IMR-90 (cell line): ENCODE results near the gene MIPEP. TPM values are rescaled to one million over a fixed set of nuclear protein-coding genes. Genes with fewer than 3 reads are reported as not detected.

ENCODE experiments used
- ATAC-seq: fragments of 200-7000 bp; cut with Tn5 transposase; 2 replicates; pipeline ENCODE4 v1.9.1; 2020; ENCODE audit warnings: low read depth, mild to moderate bottlenecking, moderate library complexity
- BruUV-seq: library from RNA; stranded (reverse); fragments of 400-500 nt; replicated peaks from 2 replicates; lab custom pipeline; 2021; lab: Mats Ljungman, UMichigan
- CTCF ChIA-PET: fragments of 300-600 bp; formaldehyde crosslinking; extraction: SDS; loops from one replicate; lab custom pipeline; 2021; ENCODE audit warnings: antibody characterized with exemption; lab: Yijun Ruan, JAX
- POLR2A ChIA-PET: fragments of 300-600 bp; sonication (Branson Sonifier 250); formaldehyde crosslinking; loops from one replicate; lab custom pipeline; 2022; ENCODE audit warnings: antibody characterized with exemption; ENCODE audit not compliant: unreplicated experiment; lab: Charles Lee
- DNase-seq: peaks from one replicate; pipeline ENCODE4 v3.0.0; 2013
- H2AFZ ChIP-seq: replicated peaks from 2 replicates; pipeline ENCODE3; 2013; ENCODE audit warnings: low read length, mild to moderate bottlenecking; ENCODE audit not compliant: poor library complexity
- H2AK5ac ChIP-seq: 2 replicates; pipeline ENCODE4 v1.6.1; 2013; ENCODE audit warnings: low read depth, low read length, inconsistent platforms
- H2AK9ac ChIP-seq: replicated peaks from 2 replicates; pipeline ENCODE3; 2013; ENCODE audit warnings: mild to moderate bottlenecking, low read depth, low read length, moderate library complexity; ENCODE audit not compliant: poor library complexity
- H2BK120ac ChIP-seq: 2 replicates; pipeline ENCODE4 v1.6.1; 2013; ENCODE audit warnings: low read depth, low read length, inconsistent platforms
- H2BK15ac ChIP-seq: 3 replicates; pipeline ENCODE4 v1.6.1; 2013; ENCODE audit warnings: low read depth, low read length, inconsistent platforms
- H2BK20ac ChIP-seq: 2 replicates; pipeline ENCODE4 v1.6.1; 2013; ENCODE audit warnings: low read depth, mild to moderate bottlenecking, inconsistent platforms, low read length, moderate library complexity
- H2BK5ac ChIP-seq: 2 replicates; pipeline ENCODE4 v1.6.1; 2013; ENCODE audit warnings: mild to moderate bottlenecking, low read depth, low read length, inconsistent platforms; ENCODE audit not compliant: poor library complexity, severe bottlenecking
- H3K14ac ChIP-seq: replicated peaks from 2 replicates; pipeline ENCODE4 v1.6.1; 2013; ENCODE audit warnings: low read depth, low read length, inconsistent platforms
- H3K18ac ChIP-seq: 2 replicates; pipeline ENCODE4 v1.6.1; 2013; ENCODE audit warnings: low read depth, low read length, control low read depth
- H3K23ac ChIP-seq: 2 replicates; pipeline ENCODE4 v1.6.1; 2013; ENCODE audit warnings: low read depth, low read length, inconsistent platforms
- H3K27ac ChIP-seq: 2 replicates; pipeline ENCODE4 v1.5.1; 2013; ENCODE audit warnings: mild to moderate bottlenecking, control low read depth, low read length; ENCODE audit not compliant: insufficient read depth
- H3K27me3 ChIP-seq: 2 replicates; pipeline ENCODE4 v1.6.1; 2013; ENCODE audit warnings: low read length; ENCODE audit not compliant: control insufficient read depth, insufficient read depth
- H3K36me3 ChIP-seq: 2 replicates; pipeline ENCODE4 v1.6.1; 2013; ENCODE audit warnings: low read length, mixed read lengths; ENCODE audit not compliant: control insufficient read depth, insufficient read depth
- H3K4ac ChIP-seq: 2 replicates; pipeline ENCODE4 v1.6.1; 2013; ENCODE audit warnings: low read depth, low read length, inconsistent platforms
- H3K4me1 ChIP-seq: 2 replicates; pipeline ENCODE4 v1.6.1; 2013; ENCODE audit warnings: low read length, mixed read lengths; ENCODE audit not compliant: control insufficient read depth, insufficient read depth
- H3K4me2 ChIP-seq: 2 replicates; pipeline ENCODE4 v1.6.1; 2013; ENCODE audit warnings: low read depth, mild to moderate bottlenecking, control low read depth, low read length, moderate library complexity
- H3K4me3 ChIP-seq: 2 replicates; pipeline ENCODE4 v1.5.1; 2013; ENCODE audit warnings: low read depth, mild to moderate bottlenecking, control low read depth, low read length, moderate library complexity; ENCODE audit not compliant: insufficient read depth
- H3K56ac ChIP-seq: 2 replicates; pipeline ENCODE4 v1.6.1; 2013; ENCODE audit warnings: low read length, inconsistent platforms; ENCODE audit not compliant: insufficient read depth; ENCODE audit errors: extremely low read depth
- H3K79me1 ChIP-seq, 2 experiments: 2 replicates each; pipeline ENCODE4 v1.6.1; 2013; ENCODE audit warnings: low read length in 2 of 2, inconsistent platforms in 1 of 2, low read depth in 1 of 2
- H3K9ac ChIP-seq: 2 replicates; pipeline ENCODE4 v1.6.1; 2013; ENCODE audit warnings: low read depth, low read length, control low read depth
- H3K9me1 ChIP-seq: 2 replicates; pipeline ENCODE4 v1.6.1; 2013; ENCODE audit warnings: low read length, inconsistent platforms; ENCODE audit not compliant: insufficient read depth
- H3K9me3 ChIP-seq: 2 replicates; pipeline ENCODE4 v1.6.1; 2013; ENCODE audit warnings: low read length; ENCODE audit not compliant: control insufficient read depth, insufficient read depth
- H4K20me1 ChIP-seq: 2 replicates; pipeline ENCODE4 v1.6.1; 2013; ENCODE audit warnings: low read length, inconsistent platforms; ENCODE audit not compliant: insufficient read depth
- H4K5ac ChIP-seq: 2 replicates; pipeline ENCODE4 v1.6.1; 2013; ENCODE audit warnings: mild to moderate bottlenecking, low read depth, low read length, control low read depth
- H4K8ac ChIP-seq, 2 experiments: 2 replicates each; pipeline ENCODE4 v1.6.1; 2013; ENCODE audit warnings: low read depth in 2 of 2, low read length in 2 of 2, control low read depth in 1 of 2, inconsistent platforms in 1 of 2
- H4K91ac ChIP-seq: 2 replicates; pipeline ENCODE4 v1.6.1; 2013; ENCODE audit warnings: low read depth, low read length, inconsistent platforms; ENCODE audit not compliant: insufficient read depth
- BHLHE40 ChIP-seq: fragments of 150-350 bp; IDR thresholded peaks from 2 replicates; pipeline ENCODE4 v1.6.1; 2016; ENCODE audit warnings: mild to moderate bottlenecking, low read depth, low read length
- CHD1 ChIP-seq: IDR thresholded peaks from 2 replicates; pipeline ENCODE4 v1.6.1; 2012; ENCODE audit warnings: low read depth, low read length, improper control_type of control experiment
- MAFK ChIP-seq: IDR thresholded peaks from 2 replicates; pipeline ENCODE4 v1.6.1; 2012; ENCODE audit warnings: low read depth, low read length, improper control_type of control experiment
- MAZ ChIP-seq: IDR thresholded peaks from 2 replicates; pipeline ENCODE4 v1.6.1; 2012; ENCODE audit warnings: low read depth, mild to moderate bottlenecking, low read length, improper control_type of control experiment, moderate library complexity, borderline replicate concordance
- MXI1 ChIP-seq: IDR thresholded peaks from 2 replicates; pipeline ENCODE4 v1.6.1; 2012; ENCODE audit warnings: low read depth, mild to moderate bottlenecking, low read length, moderate library complexity, borderline replicate concordance
- POLR2A ChIP-seq: IDR thresholded peaks from 2 replicates; pipeline ENCODE4 v1.6.1; 2012; ENCODE audit warnings: mild to moderate bottlenecking, low read depth, low read length
- RAD21 ChIP-seq: IDR thresholded peaks from 2 replicates; pipeline ENCODE4 v1.6.1; 2012; ENCODE audit warnings: low read length, improper control_type of control experiment
- RCOR1 ChIP-seq: IDR thresholded peaks from 2 replicates; pipeline ENCODE4 v1.6.1; 2012; ENCODE audit warnings: mild to moderate bottlenecking, low read length, improper control_type of control experiment; ENCODE audit not compliant: insufficient replicate concordance
- RFX5 ChIP-seq: IDR thresholded peaks from 2 replicates; pipeline ENCODE4 v1.8.0; 2012; ENCODE audit warnings: low read depth, mild to moderate bottlenecking, low read length, moderate library complexity
- SMC3 ChIP-seq: fragments of 150-350 bp; IDR thresholded peaks from 2 replicates; pipeline ENCODE4 v1.6.1; 2016; ENCODE audit warnings: low read depth, mild to moderate bottlenecking, antibody characterized with exemption, low read length, moderate library complexity
- WGBS, 2 experiments: methylation state at CpG; one replicate each; pipeline versions ENCODE4 v1.1.5 to v1.1.7; 2013; ENCODE audit warnings: missing lambda C conversion rate in 2 of 2; ENCODE audit not compliant: insufficient read length in 1 of 2; ENCODE audit errors: extremely low coverage in 2 of 2; 5-methylcytosine and 5-hydroxymethylcytosine counted together
- dilution Hi-C: fragments of 300-500 bp; cut with HindIII; formaldehyde crosslinking; loops from one replicate; pipeline ENCODE4 v1.14.3; 2018; ENCODE audit warnings: low sequenced_read_pairs; ENCODE audit not compliant: unreplicated experiment
- in situ Hi-C: fragments of 300-500 bp; cut with MboI; formaldehyde crosslinking; loops from 3 replicates; pipeline ENCODE4 v1.14.3; 2019; ENCODE audit warnings: low sequenced_read_pairs, inconsistent platforms, mixed read lengths
- intact Hi-C: fragments of 100-400 bp; cut with micrococcal nuclease; formaldehyde crosslinking; loops from 2 replicates; pipeline ENCODE4 v1.10.0; 2022
- polyA plus RNA-seq, 3 experiments: library from polyadenylated mRNA; depleted of rRNA; stranded (reverse); fragments of >200 nt; gene quantifications; 2 replicates each; pipeline ENCODE4 v1.2.3, GENCODE V29; 2012; ENCODE audit warnings: low replicate concordance in 1 of 3
- total RNA-seq: library from RNA; depleted of rRNA; stranded (reverse); fragments of >200 nt; gene quantifications from 2 replicates; pipeline ENCODE4 v1.2.3, GENCODE V29; 2012
- TF ChIP-seq, protein P1 (sequence below): fragments of 150-350 bp; IDR thresholded peaks from 2 replicates; pipeline ENCODE4 v1.6.1; 2016; ENCODE audit warnings: low read depth, mild to moderate bottlenecking, low read length, moderate library complexity, borderline replicate concordance
- TF ChIP-seq, protein P2 (sequence below): conservative IDR thresholded peaks from 2 replicates; pipeline ENCODE4 v1.5.1; 2012; ENCODE audit warnings: mild to moderate bottlenecking, low read depth, low read length, improper control_type of control experiment
- TF ChIP-seq, protein P3 (sequence below): fragments of 150-350 bp; IDR thresholded peaks from 2 replicates; pipeline ENCODE4 v1.6.1; 2017; ENCODE audit warnings: mild to moderate bottlenecking, antibody characterized with exemption, low read length, low read depth

Gene MIPEP
- total and polyA plus RNA-seq, 2 of the 4 experiments (the other 2 are of a cell fraction) = 15.0 to 21.5 TPM

DNA sequence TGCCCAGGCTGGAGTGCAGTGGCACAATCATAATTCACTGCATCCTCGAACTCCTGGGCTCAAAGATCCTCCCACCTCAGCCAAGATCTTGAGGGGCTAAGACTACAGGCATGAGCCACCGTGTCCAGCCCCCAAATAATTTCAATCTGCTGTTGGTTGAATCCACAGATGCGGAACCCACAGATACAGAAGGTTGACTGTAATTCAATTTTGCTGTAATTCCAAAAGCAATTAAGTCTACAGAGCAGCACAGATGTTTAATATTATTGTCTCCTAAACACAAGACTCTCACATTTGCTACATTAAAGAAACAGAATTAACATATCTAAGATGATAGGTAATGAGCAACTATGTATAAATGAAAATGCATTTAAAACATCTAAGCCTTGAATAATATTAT lies 75.6 kb downstream of the MIPEP start:
- no peak for ATAC-seq
- Histone ChIP-seq H3K79me1 (no peaks in the 10 kb centered on the region), H3K4me3 (no peak overlapping the region), H3K4me1 (peaks cover 9% of the 10 kb centered on the region), H3K23ac (no peak overlapping the region), H3K27ac (no peak overlapping the region), H2AK5ac (no peak overlapping the region), H4K5ac (no peak overlapping the region), H3K27me3 (no peaks in the 10 kb centered on the region), H2AFZ (no peak overlapping the region), H3K18ac (no peak overlapping the region), H2BK5ac (no peak overlapping the region), H4K8ac (no peak overlapping the region), H3K4me2 (no peak overlapping the region), H3K9me1 (no peaks in the 10 kb centered on the region; the same call in 1 of the 2 replicates), H3K36me3 (no peaks in the 10 kb centered on the region; the same call in 1 of the 2 replicates), H2BK15ac (no peak overlapping the region), H2AK9ac (no peak overlapping the region), H3K9ac (no peak overlapping the region), H4K91ac (no peak overlapping the region), H3K9me3 (no peaks in the 10 kb centered on the region), H2BK120ac (no peak overlapping the region), H3K56ac (no peak overlapping the region), H3K4ac (no peak overlapping the region), H3K14ac (no peak overlapping the region), H2BK20ac (no peak overlapping the region), H4K20me1 (no peaks in the 10 kb centered on the region)
- no peak for TF ChIP-seq RCOR1
- TF ChIP-seq, protein P1, sequence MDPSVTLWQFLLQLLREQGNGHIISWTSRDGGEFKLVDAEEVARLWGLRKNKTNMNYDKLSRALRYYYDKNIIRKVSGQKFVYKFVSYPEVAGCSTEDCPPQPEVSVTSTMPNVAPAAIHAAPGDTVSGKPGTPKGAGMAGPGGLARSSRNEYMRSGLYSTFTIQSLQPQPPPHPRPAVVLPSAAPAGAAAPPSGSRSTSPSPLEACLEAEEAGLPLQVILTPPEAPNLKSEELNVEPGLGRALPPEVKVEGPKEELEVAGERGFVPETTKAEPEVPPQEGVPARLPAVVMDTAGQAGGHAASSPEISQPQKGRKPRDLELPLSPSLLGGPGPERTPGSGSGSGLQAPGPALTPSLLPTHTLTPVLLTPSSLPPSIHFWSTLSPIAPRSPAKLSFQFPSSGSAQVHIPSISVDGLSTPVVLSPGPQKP = no peak
- no peak for TF ChIP-seq MXI1
- TF ChIP-seq POLR2A = no peak
- TF ChIP-seq MAZ = no peak
- no peak for TF ChIP-seq MAFK
- no peak for TF ChIP-seq BHLHE40
- no peak for TF ChIP-seq RFX5
- no peak for TF ChIP-seq CHD1
- TF ChIP-seq, protein P2, sequence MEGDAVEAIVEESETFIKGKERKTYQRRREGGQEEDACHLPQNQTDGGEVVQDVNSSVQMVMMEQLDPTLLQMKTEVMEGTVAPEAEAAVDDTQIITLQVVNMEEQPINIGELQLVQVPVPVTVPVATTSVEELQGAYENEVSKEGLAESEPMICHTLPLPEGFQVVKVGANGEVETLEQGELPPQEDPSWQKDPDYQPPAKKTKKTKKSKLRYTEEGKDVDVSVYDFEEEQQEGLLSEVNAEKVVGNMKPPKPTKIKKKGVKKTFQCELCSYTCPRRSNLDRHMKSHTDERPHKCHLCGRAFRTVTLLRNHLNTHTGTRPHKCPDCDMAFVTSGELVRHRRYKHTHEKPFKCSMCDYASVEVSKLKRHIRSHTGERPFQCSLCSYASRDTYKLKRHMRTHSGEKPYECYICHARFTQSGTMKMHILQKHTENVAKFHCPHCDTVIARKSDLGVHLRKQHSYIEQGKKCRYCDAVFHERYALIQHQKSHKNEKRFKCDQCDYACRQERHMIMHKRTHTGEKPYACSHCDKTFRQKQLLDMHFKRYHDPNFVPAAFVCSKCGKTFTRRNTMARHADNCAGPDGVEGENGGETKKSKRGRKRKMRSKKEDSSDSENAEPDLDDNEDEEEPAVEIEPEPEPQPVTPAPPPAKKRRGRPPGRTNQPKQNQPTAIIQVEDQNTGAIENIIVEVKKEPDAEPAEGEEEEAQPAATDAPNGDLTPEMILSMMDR = no peak
- TF ChIP-seq RAD21 = no peak
- TF ChIP-seq, protein P3, sequence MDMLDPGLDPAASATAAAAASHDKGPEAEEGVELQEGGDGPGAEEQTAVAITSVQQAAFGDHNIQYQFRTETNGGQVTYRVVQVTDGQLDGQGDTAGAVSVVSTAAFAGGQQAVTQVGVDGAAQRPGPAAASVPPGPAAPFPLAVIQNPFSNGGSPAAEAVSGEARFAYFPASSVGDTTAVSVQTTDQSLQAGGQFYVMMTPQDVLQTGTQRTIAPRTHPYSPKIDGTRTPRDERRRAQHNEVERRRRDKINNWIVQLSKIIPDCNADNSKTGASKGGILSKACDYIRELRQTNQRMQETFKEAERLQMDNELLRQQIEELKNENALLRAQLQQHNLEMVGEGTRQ = no peak
- no peak for TF ChIP-seq SMC3
- intact Hi-C loops = no loop called here
- in situ Hi-C loops = no loop called here
- dilution Hi-C loops = no loop called here
- POLR2A ChIA-PET = no interaction called here
- BruUV-seq = no TSS peak
- CTCF ChIA-PET = no interaction called here
- DNase-seq = no peak
- WGBS, 2 experiments = 69% methylated on average over 2 of the region's 3 CpGs; no CpG with 5 or more reads in 1 of the 2 experiments
